Measurements from ENCODE around the gene KLHL2. TPM values are rescaled to one million over a fixed set of nuclear protein-coding genes. Genes with fewer than 3 reads are reported as not detected.

KLHL2 gene
- total RNA-seq, 1 experiment from 2014 or later: 23.7 TPM

- ChIA-PET CTCF (no interaction called here), POLR2A (ENCODE audit: low non-redundant PET) (no interaction called here)
- no peak for DNase-seq (ENCODE audit: low spot score)
- H3K27me3 ChIP-seq (replicated peaks; ENCODE audit: insufficient read depth, low read depth, low read length, poor library complexity): no peaks in the 10 kb centered on the region
- BruUV-seq (replicated peaks): no TSS peak
- no peaks in the 10 kb centered on the region for H3K36me3 ChIP-seq (ENCODE audit: insufficient read depth, low read length, poor library complexity, severe bottlenecking)
- no peaks in the 10 kb centered on the region for H3K9me3 ChIP-seq (ENCODE audit: low read depth, low read length, poor library complexity, severe bottlenecking)
- H3K4me3 ChIP-seq (ENCODE audit: low read depth, low read length, poor library complexity, severe bottlenecking): no peak overlapping the region
- H3K27ac ChIP-seq (ENCODE audit: low read depth, low read length, poor library complexity, severe bottlenecking): no peak overlapping the region
- TF ChIP-seq EZH2 (IDR thresholded peaks at IDR 0.05; ENCODE audit: borderline replicate concordance, low read depth, low read length, poor library complexity, severe bottlenecking) (no peak), CTCF (conservative IDR thresholded peaks at IDR 0.05; ENCODE audit: low read depth, low read length) (no peak)
- intact Hi-C loops (cut with micrococcal nuclease; ENCODE audit: unreplicated experiment): no loop called here
- no peaks in the 10 kb centered on the region for H3K4me1 ChIP-seq (ENCODE audit: insufficient read depth, low read length, poor library complexity, severe bottlenecking)
Observed at GRCh38 chr4:165312506-165312905, 105.1 kb downstream of the KLHL2 start.

DNA sequence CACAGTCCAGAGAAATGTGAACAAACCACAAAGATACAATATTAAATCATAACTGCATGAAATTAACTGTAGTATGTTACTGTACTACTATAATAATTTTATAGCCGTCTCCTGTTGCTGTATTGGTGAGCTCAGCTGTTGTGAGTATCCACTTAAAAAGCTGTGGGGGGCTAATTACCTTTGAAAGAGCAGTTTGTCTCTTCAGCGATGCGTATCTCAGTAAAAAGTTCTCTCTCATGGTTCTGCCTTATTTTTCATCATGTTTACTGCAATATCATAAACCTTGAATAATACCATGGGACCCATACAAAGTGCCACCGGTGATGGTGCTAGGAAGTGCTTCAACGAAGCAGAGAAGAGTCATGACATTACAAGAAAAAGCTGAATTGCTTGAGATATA is 111.7 kb downstream of the KLHL2 start:
- no peak overlapping the region for H3K27ac ChIP-seq (ENCODE audit: low read depth, low read length, poor library complexity, severe bottlenecking)
- no peaks in the 10 kb centered on the region for H3K36me3 ChIP-seq (ENCODE audit: insufficient read depth, low read length, poor library complexity, severe bottlenecking)
- CTCF ChIA-PET: no interaction called here
- no TSS peak for BruUV-seq (replicated peaks)
- no peak overlapping the region for H3K4me3 ChIP-seq (ENCODE audit: low read depth, low read length, poor library complexity, severe bottlenecking)
- H3K9me3 ChIP-seq (ENCODE audit: low read depth, low read length, poor library complexity, severe bottlenecking): no peaks in the 10 kb centered on the region
- TF ChIP-seq EZH2 (IDR thresholded peaks at IDR 0.05; ENCODE audit: borderline replicate concordance, low read depth, low read length, poor library complexity, severe bottlenecking): no peak
- no peak for TF ChIP-seq CTCF (conservative IDR thresholded peaks at IDR 0.05; ENCODE audit: low read depth, low read length)
- no peaks in the 10 kb centered on the region for H3K27me3 ChIP-seq (replicated peaks; ENCODE audit: insufficient read depth, low read depth, low read length, poor library complexity)
- peak; percentile 18 for DNase-seq (ENCODE audit: low spot score)
- intact Hi-C loops (cut with micrococcal nuclease; ENCODE audit: unreplicated experiment): no loop called here
- H3K4me1 ChIP-seq (ENCODE audit: insufficient read depth, low read length, poor library complexity, severe bottlenecking): no peaks in the 10 kb centered on the region
- POLR2A ChIA-PET (ENCODE audit: low non-redundant PET): no interaction called here

GRCh38 chr4:165319509-165319908 is 112.1 kb downstream of the KLHL2 start:
- H3K4me3 ChIP-seq (ENCODE audit: low read depth, low read length, poor library complexity, severe bottlenecking): no peak overlapping the region
- no peaks in the 10 kb centered on the region for H3K27me3 ChIP-seq (replicated peaks; ENCODE audit: insufficient read depth, low read depth, low read length, poor library complexity)
- TF ChIP-seq CTCF (conservative IDR thresholded peaks at IDR 0.05; ENCODE audit: low read depth, low read length) (no peak), EZH2 (IDR thresholded peaks at IDR 0.05; ENCODE audit: borderline replicate concordance, low read depth, low read length, poor library complexity, severe bottlenecking) (no peak)
- H3K4me1 ChIP-seq (ENCODE audit: insufficient read depth, low read length, poor library complexity, severe bottlenecking): no peaks in the 10 kb centered on the region
- CTCF ChIA-PET: no interaction called here
- POLR2A ChIA-PET (ENCODE audit: low non-redundant PET): no interaction called here
- no peak for DNase-seq (ENCODE audit: low spot score)
- BruUV-seq (replicated peaks): no TSS peak
- no peaks in the 10 kb centered on the region for H3K9me3 ChIP-seq (ENCODE audit: low read depth, low read length, poor library complexity, severe bottlenecking)
- no peaks in the 10 kb centered on the region for H3K36me3 ChIP-seq (ENCODE audit: insufficient read depth, low read length, poor library complexity, severe bottlenecking)
- H3K27ac ChIP-seq (ENCODE audit: low read depth, low read length, poor library complexity, severe bottlenecking): no peak overlapping the region
- intact Hi-C loops (cut with micrococcal nuclease; ENCODE audit: unreplicated experiment): no loop called here
